Osteoblast (primary cell): ENCODE data around the gene SLC39A11. TPM values are rescaled to one million over a fixed set of nuclear protein-coding genes. Genes with fewer than 3 reads are reported as not detected.

ENCODE experiments used
- DNase-seq: peaks from one replicate; pipeline ENCODE4 v3.0.0; 2011; ENCODE audit warnings: low spot score, mixed read lengths; ENCODE audit not compliant: insufficient read length; ENCODE audit errors: missing footprints
- H2AFZ ChIP-seq: 2 replicates; pipeline ENCODE4 v1.6.0; 2011; ENCODE audit warnings: mild to moderate bottlenecking, low read length
- H3K27ac ChIP-seq: 2 replicates; pipeline ENCODE4 v1.5.1; 2011; ENCODE audit warnings: mild to moderate bottlenecking, low read depth, low read length, moderate library complexity
- H3K27me3 ChIP-seq: 2 replicates; pipeline ENCODE4 v1.6.0; 2012; ENCODE audit warnings: mild to moderate bottlenecking, control low read depth, inconsistent platforms, low read length, moderate library complexity; ENCODE audit not compliant: insufficient read depth
- H3K36me3 ChIP-seq: 2 replicates; pipeline ENCODE4 v1.5.1; 2011; ENCODE audit warnings: mild to moderate bottlenecking, low read length, control low read depth, moderate library complexity; ENCODE audit not compliant: insufficient read depth
- H3K4me1 ChIP-seq: 2 replicates; pipeline ENCODE4 v1.5.1; 2011; ENCODE audit warnings: mild to moderate bottlenecking, low read length, control low read depth, moderate library complexity; ENCODE audit not compliant: insufficient read depth
- H3K4me2 ChIP-seq: 2 replicates; pipeline ENCODE4 v1.6.0; 2011; ENCODE audit warnings: mild to moderate bottlenecking, low read length; ENCODE audit not compliant: insufficient read depth
- H3K4me3 ChIP-seq: fragments of 200-600 bp; sonication (generic); 3 replicates; pipeline ENCODE4 v1.5.1; 2012; ENCODE audit warnings: mild to moderate bottlenecking, low read length, inconsistent platforms; ENCODE audit not compliant: insufficient read depth
- H3K79me2 ChIP-seq: 2 replicates; pipeline ENCODE4 v1.6.0; 2012; ENCODE audit warnings: mild to moderate bottlenecking, low read length, control low read depth, inconsistent platforms; ENCODE audit not compliant: insufficient read depth
- H3K9me3 ChIP-seq: 2 replicates; pipeline ENCODE4 v1.5.1; 2011; ENCODE audit warnings: low read depth, low read length, control low read depth
- H4K20me1 ChIP-seq: 2 replicates; pipeline ENCODE4 v1.6.0; 2012; ENCODE audit warnings: mild to moderate bottlenecking, low read length, control low read depth; ENCODE audit not compliant: insufficient read depth
- CTCF ChIP-seq: IDR thresholded peaks from 2 replicates; pipeline ENCODE4 v1.5.1; 2011; ENCODE audit warnings: mild to moderate bottlenecking, low read depth, low read length, moderate library complexity; ENCODE audit errors: extremely low read depth
- total RNA-seq: library from RNA; depleted of rRNA; stranded (reverse); fragments of >200 nt; gene quantifications from 2 replicates; pipeline ENCODE4 v1.2.3, GENCODE V29; 2012

SLC39A11 gene
- total RNA-seq, 1 donor, result 27.1 TPM

GRCh38 chr17:72608436-72608835 lies 484.1 kb downstream of the SLC39A11 start:
- no peaks in the 10 kb centered on the region for H3K9me3 ChIP-seq

GRCh38 chr17:72606656-72607055 lies 485.8 kb downstream of the SLC39A11 start:
- Histone ChIP-seq H3K4me2 (no peak overlapping the region), H3K4me1 (peaks cover 27% of the 10 kb centered on the region)

More at GRCh38 chr17:72608436-72608835, 484.1 kb downstream of the SLC39A11 start:
- no peak for DNase-seq
- no peaks in the 10 kb centered on the region for H3K36me3 ChIP-seq
- TF ChIP-seq CTCF, result no peak
- peaks cover 16% of the 10 kb centered on the region for H3K4me1 ChIP-seq
- H3K79me2 ChIP-seq, result no peaks in the 10 kb centered on the region
- no peak overlapping the region for H3K27ac ChIP-seq
- no peaks in the 10 kb centered on the region for H3K27me3 ChIP-seq
- no peaks in the 10 kb centered on the region for H4K20me1 ChIP-seq
- H3K4me3 ChIP-seq, result no peak overlapping the region
- H3K4me2 ChIP-seq, result no peak overlapping the region
- no peak overlapping the region for H2AFZ ChIP-seq

GRCh38 chr17:72605543-72605942 lies 486.9 kb downstream of the SLC39A11 start:
- no peaks in the 10 kb centered on the region for H3K79me2 ChIP-seq

More at GRCh38 chr17:72606656-72607055, 485.8 kb downstream of the SLC39A11 start:
- no peaks in the 10 kb centered on the region for H3K36me3 ChIP-seq
- no peaks in the 10 kb centered on the region for H3K9me3 ChIP-seq
- TF ChIP-seq CTCF, result no peak
- no peaks in the 10 kb centered on the region for H4K20me1 ChIP-seq
- no peak overlapping the region for H3K4me3 ChIP-seq
- no peaks in the 10 kb centered on the region for H3K79me2 ChIP-seq
- no peak for DNase-seq
- no peak overlapping the region for H3K27ac ChIP-seq
- H3K27me3 ChIP-seq, result no peaks in the 10 kb centered on the region
- no peak overlapping the region for H2AFZ ChIP-seq

GRCh38 chr17:72604518-72604917 lies 488.0 kb downstream of the SLC39A11 start:
- Histone ChIP-seq H3K27me3 (no peaks in the 10 kb centered on the region), H3K4me3 (no peak overlapping the region), H3K4me1 (peaks cover 44% of the 10 kb centered on the region), H3K36me3 (no peaks in the 10 kb centered on the region), H2AFZ (no peak overlapping the region), H3K4me2 (no peak overlapping the region), H4K20me1 (no peaks in the 10 kb centered on the region), H3K9me3 (no peaks in the 10 kb centered on the region), H3K27ac (no peak overlapping the region), H3K79me2 (no peaks in the 10 kb centered on the region)
- DNase-seq, result no peak
- no peak for TF ChIP-seq CTCF

More at GRCh38 chr17:72605543-72605942, 486.9 kb downstream of the SLC39A11 start:
- H3K4me1 ChIP-seq, result peaks cover 37% of the 10 kb centered on the region
- H3K27me3 ChIP-seq, result no peaks in the 10 kb centered on the region
- no peak overlapping the region for H3K4me2 ChIP-seq
- H3K27ac ChIP-seq, result no peak overlapping the region
- no peak overlapping the region for H2AFZ ChIP-seq
- no peaks in the 10 kb centered on the region for H3K36me3 ChIP-seq
- no peak for DNase-seq
- no peaks in the 10 kb centered on the region for H3K9me3 ChIP-seq
- H3K4me3 ChIP-seq, result no peak overlapping the region
- H4K20me1 ChIP-seq, result no peaks in the 10 kb centered on the region
- TF ChIP-seq CTCF, result no peak
